C4-2B (cell line): ENCODE results near the gene RBFOX1.

Experiments
- H3K27ac ChIP-seq: fragments of 450-650 bp; 2 replicates; pipeline ENCODE4 v1.5.1; 2017
- ZFX ChIP-seq: fragments of 450-650 bp; IDR thresholded peaks from 2 replicates; pipeline ENCODE4 v1.6.1; 2017
- TF ChIP-seq, protein P1 (sequence below): fragments of 450-650 bp; conservative IDR thresholded peaks from 2 replicates; pipeline ENCODE4 v1.5.1; 2017; ENCODE audit warnings: mild to moderate bottlenecking

RBFOX1 gene

DNA sequence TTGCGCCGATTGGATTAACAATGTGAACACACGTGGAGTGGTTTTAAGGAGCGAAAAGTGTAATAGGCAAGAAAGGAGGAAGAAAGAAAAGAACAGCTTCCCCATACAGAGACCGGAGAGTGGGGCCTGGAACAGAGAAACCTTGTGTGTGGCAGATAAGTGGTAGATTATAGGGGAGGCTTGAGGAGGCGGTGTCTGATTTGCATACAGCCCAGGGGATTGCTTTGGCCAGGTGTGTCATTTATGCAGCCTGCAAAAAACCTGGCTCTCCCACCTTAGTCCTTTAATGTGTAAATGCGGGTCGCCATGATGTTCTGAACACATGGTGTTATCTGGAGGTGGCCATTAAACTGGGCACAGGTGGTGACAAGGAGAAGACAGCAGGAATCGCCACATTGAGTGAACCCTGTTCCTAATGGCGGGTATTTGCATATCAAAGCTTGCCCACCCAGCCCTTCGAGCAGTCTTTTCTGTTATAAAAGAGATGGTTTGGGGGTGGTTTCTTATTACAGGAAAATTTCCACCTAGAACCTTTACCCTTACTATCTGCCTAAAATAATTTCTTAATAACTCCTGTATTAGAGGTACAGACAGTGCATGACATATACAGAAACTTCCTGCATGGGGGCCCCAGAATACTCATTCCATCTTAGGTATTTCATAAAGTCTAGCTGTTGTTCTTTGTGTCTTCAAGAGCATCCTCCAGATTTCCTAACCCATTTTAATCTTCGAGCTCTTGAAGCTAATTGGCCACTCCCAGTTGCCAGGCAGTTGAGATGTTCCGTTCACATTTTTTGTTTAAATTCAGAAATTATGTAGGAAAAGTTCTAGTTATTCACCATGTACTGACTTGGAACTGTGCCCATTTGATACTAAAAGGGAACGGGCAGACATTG, 292.5 kb downstream of the RBFOX1 start:
- TF ChIP-seq, protein P1, sequence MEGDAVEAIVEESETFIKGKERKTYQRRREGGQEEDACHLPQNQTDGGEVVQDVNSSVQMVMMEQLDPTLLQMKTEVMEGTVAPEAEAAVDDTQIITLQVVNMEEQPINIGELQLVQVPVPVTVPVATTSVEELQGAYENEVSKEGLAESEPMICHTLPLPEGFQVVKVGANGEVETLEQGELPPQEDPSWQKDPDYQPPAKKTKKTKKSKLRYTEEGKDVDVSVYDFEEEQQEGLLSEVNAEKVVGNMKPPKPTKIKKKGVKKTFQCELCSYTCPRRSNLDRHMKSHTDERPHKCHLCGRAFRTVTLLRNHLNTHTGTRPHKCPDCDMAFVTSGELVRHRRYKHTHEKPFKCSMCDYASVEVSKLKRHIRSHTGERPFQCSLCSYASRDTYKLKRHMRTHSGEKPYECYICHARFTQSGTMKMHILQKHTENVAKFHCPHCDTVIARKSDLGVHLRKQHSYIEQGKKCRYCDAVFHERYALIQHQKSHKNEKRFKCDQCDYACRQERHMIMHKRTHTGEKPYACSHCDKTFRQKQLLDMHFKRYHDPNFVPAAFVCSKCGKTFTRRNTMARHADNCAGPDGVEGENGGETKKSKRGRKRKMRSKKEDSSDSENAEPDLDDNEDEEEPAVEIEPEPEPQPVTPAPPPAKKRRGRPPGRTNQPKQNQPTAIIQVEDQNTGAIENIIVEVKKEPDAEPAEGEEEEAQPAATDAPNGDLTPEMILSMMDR, result no peak
- TF ChIP-seq ZFX, result no peak
- no peak overlapping the region for H3K27ac ChIP-seq

DNA sequence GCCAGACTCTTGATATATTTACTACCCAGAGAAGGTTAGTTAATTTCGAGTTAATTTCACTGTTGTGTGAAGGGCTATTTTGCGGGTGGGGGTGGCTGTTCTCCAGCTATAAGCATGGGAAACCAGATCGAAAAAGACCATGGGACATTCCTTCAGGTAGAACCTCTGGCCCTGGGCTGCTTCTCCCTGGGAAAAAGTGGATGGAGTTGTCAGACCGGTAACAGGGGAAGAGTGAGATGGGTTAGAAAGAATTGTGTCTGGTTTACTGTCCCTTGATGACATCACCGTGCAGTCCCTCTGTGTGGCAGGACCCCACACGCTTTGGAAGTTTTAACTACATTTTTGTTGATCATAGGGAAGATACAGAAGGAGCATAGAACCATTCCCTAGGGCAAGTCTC, 296.3 kb downstream of the RBFOX1 start:
- TF ChIP-seq, protein P1, result no peak
- no peak for TF ChIP-seq ZFX
- no peak overlapping the region for H3K27ac ChIP-seq

DNA sequence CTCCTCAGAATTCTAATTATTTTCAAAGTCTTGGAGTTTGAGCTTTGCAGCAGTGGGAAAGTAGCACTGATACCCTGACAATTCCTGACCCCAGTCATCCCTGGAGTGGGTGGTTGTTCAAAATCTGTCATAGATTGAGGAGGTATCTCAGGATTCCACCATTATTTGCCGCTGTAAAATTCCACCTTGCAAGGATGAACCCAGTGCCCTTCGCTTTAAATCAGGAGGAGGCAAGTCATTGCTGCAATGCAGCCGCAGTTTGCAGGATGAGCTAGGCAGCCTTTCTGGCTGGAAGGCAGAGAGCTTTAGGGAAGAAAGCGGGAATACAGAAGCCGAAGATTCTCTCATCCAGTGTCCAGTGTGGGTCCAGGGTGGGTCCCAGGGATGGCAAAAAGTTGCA, 296.9 kb downstream of the RBFOX1 start:
- TF ChIP-seq, protein P1, result no peak
- no peak for TF ChIP-seq ZFX
- no peak overlapping the region for H3K27ac ChIP-seq

DNA sequence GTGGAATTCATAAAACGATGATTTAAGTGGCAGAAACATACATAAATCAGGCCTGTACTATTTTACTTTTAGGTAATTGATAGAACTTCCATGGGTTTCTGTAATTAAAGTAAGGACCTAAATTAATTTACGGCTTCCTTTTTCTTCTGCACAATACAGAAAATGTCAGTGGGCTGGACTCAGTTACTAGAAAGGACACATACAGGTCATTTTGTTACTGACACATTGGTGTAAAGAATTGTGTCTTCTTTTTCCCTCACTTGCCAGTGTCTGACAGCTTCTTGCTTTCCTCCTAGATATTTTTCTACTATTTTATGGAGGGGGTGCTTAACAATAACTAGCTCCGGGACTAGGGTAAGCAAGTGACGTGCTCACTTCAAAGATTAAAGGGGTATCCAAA, 304.8 kb downstream of the RBFOX1 start:
- H3K27ac ChIP-seq, result no peak overlapping the region
- TF ChIP-seq ZFX, result no peak
- TF ChIP-seq, protein P1, result no peak

DNA sequence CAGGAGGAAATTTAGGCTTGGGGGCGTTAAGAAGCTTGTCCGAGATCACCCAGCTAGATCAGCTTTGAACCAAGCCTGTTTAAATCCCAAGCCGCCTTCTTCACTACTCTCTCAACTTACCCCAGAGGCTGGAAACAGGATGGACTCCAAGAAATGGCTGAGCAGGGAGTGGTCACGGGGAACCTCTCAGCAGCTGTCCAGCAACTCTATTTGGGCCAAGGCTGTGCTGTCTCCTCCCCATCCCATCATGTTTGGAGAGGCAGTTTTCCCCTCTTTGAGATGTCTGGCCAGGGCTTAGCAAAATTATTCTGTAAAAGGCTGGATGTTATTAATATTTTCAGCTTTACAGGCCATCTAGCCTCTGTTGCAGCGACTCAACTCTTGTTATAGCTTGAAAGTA, 305.7 kb downstream of the RBFOX1 start:
- TF ChIP-seq, protein P1, result no peak
- no peak for TF ChIP-seq ZFX
- no peak overlapping the region for H3K27ac ChIP-seq

DNA sequence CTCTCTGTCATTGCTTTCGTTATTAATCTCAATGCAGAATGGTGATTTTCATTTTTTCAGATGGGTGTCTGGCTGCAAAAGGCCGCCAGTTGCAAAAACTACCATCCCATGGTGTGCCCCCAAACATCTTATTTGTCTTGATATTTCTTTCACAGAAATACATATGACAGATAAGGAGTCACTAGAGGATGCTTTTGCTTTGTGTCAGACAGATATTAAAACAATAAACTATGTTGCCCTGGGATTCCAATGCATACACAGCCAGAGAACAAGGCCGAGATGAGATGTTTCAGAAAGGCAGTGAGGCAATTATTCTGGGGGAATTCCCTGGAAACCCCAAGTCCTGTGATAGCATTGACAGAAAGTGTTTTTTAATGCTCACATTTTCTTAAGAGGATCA, 307.7 kb downstream of the RBFOX1 start:
- no peak for TF ChIP-seq ZFX
- TF ChIP-seq, protein P1, result no peak
- H3K27ac ChIP-seq, result no peak overlapping the region

DNA sequence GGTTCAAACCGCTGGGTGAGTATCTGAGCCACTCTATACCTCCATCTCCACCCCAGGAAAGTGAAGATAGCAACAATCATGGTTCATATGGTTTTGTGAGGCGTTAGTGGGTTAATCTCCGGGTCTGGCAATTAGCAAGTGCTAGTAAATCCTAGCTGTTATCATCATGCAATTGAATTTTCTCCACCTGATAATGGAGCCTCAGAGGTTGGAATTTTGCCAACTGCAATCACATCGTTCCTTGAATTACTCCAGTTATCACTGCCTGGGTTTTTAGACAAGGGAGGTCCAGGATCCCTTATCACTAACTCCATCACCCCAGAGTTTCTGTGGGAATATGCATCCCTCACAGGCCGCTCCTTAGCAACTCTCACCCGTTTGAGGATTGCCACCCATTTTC, 311.5 kb downstream of the RBFOX1 start:
- H3K27ac ChIP-seq, result no peak overlapping the region
- no peak for TF ChIP-seq ZFX
- TF ChIP-seq, protein P1, result no peak
